ENCODE data around the gene ACOX3. TPM values are rescaled to one million over a fixed set of nuclear protein-coding genes. Genes with fewer than 3 reads are reported as not detected.
"Not testable (repeated sequence)": the region's sequence is repeated elsewhere in the genome, so short reads cannot be mapped to it uniquely, and the experiment has no call there.

ACOX3 gene
- total RNA-seq, 1 donor from 2014 or later = 59.7 TPM

- no peaks in the 10 kb centered on the region for H3K27me3 Mint-ChIP-seq (ENCODE audit: low read depth)
- no peak overlapping the region for H3K4me3 Mint-ChIP-seq
- H3K36me3 Mint-ChIP-seq = peaks cover 2% of the 10 kb centered on the region
- peaks cover 17% of the 10 kb centered on the region for H3K4me1 Mint-ChIP-seq
- TF ChIP-seq CTCF (IDR thresholded peaks at IDR 0.05; ENCODE audit: unreplicated experiment) = no peak
- no peak overlapping the region for H3K27ac Mint-ChIP-seq
- peak in 1 of 2 experiments; percentile 20 for DNase-seq (ENCODE audit: low spot score in 2 of 2, unreplicated experiment in 2 of 2)
- no peaks in the 10 kb centered on the region for H3K9me3 Mint-ChIP-seq
Observed at GRCh38 chr4:8350352-8350751, 90.2 kb downstream of the ACOX3 start.

- no peak for TF ChIP-seq CTCF (IDR thresholded peaks at IDR 0.05; ENCODE audit: unreplicated experiment)
- H3K9me3 Mint-ChIP-seq = no peaks in the 10 kb centered on the region
- DNase-seq (ENCODE audit: low spot score in 2 of 2, unreplicated experiment in 2 of 2) = no peak
- peaks cover 2% of the 10 kb centered on the region for H3K36me3 Mint-ChIP-seq
- H3K4me3 Mint-ChIP-seq = no peak overlapping the region
- H3K27me3 Mint-ChIP-seq (ENCODE audit: low read depth) = peaks cover 2% of the 10 kb centered on the region
- H3K4me1 Mint-ChIP-seq = peaks cover 11% of the 10 kb centered on the region
- H3K27ac Mint-ChIP-seq = no peak overlapping the region
Observed at GRCh38 chr4:8349664-8350236, 90.8 kb downstream of the ACOX3 start.

- DNase-seq (ENCODE audit: low spot score in 2 of 2, unreplicated experiment in 2 of 2); H3K36me3 Mint-ChIP-seq: not testable (repeated sequence)
Observed at GRCh38 chr4:8349236-8349635, 91.3 kb downstream of the ACOX3 start.

GRCh38 chr4:8348071-8348470, 92.5 kb downstream of the ACOX3 start:
- Mint-ChIP-seq H3K9me3 (no peaks in the 10 kb centered on the region), H3K27ac (no peak overlapping the region)
- DNase-seq (ENCODE audit: low spot score in 2 of 2, unreplicated experiment in 2 of 2) = no peak

More at GRCh38 chr4:8349236-8349635, 91.3 kb downstream of the ACOX3 start:
- not testable (repeated sequence) for H3K27me3 Mint-ChIP-seq (ENCODE audit: low read depth); H3K27ac Mint-ChIP-seq; H3K9me3 Mint-ChIP-seq; H3K4me1 Mint-ChIP-seq; H3K4me3 Mint-ChIP-seq

GRCh38 chr4:8347660-8348059, 92.9 kb downstream of the ACOX3 start:
- Mint-ChIP-seq H3K27me3 (ENCODE audit: low read depth) (peaks cover 2% of the 10 kb centered on the region), H3K27ac (no peak overlapping the region), H3K4me3 (no peak overlapping the region), H3K36me3 (no peaks in the 10 kb centered on the region), H3K9me3 (no peaks in the 10 kb centered on the region), H3K4me1 (peaks cover 7% of the 10 kb centered on the region)
- DNase-seq (ENCODE audit: low spot score in 2 of 2, unreplicated experiment in 2 of 2) = no peak
- no peak for TF ChIP-seq CTCF (IDR thresholded peaks at IDR 0.05; ENCODE audit: unreplicated experiment)

More at GRCh38 chr4:8348071-8348470, 92.5 kb downstream of the ACOX3 start:
- Mint-ChIP-seq H3K27me3 (ENCODE audit: low read depth) (peaks cover 2% of the 10 kb centered on the region), H3K4me3 (no peak overlapping the region), H3K36me3 (no peaks in the 10 kb centered on the region), H3K4me1 (peaks cover 6% of the 10 kb centered on the region)
- no peak for TF ChIP-seq CTCF (IDR thresholded peaks at IDR 0.05; ENCODE audit: unreplicated experiment)

- no peak for DNase-seq (ENCODE audit: low spot score in 2 of 2, unreplicated experiment in 2 of 2)
- H3K27ac Mint-ChIP-seq = no peak overlapping the region
- peaks cover 2% of the 10 kb centered on the region for H3K27me3 Mint-ChIP-seq (ENCODE audit: low read depth)
- no peak overlapping the region for H3K4me3 Mint-ChIP-seq
- peaks cover 8% of the 10 kb centered on the region for H3K4me1 Mint-ChIP-seq
- H3K36me3 Mint-ChIP-seq = no peaks in the 10 kb centered on the region
- TF ChIP-seq CTCF (IDR thresholded peaks at IDR 0.05; ENCODE audit: unreplicated experiment) = no peak
- no peaks in the 10 kb centered on the region for H3K9me3 Mint-ChIP-seq
Observed at GRCh38 chr4:8346838-8347605, 93.5 kb downstream of the ACOX3 start.

Data from mesothelial cell of epicardium (in vitro differentiated cells).